Heart right ventricle (tissue), 16 donors: ENCODE results near the gene SEMA4B. TPM values are rescaled to one million over a fixed set of nuclear protein-coding genes. Genes with fewer than 3 reads are reported as not detected.
"Not testable (repeated sequence)": the region's sequence is repeated elsewhere in the genome, so short reads cannot be mapped to it uniquely, and the experiment has no call there.

ENCODE experiments used
- ATAC-seq, 8 donors: fragments of 200-7000 bp; cut with Tn5 transposase; one replicate each; pipeline ENCODE4 v1.9.1; 2020; ENCODE audit warnings: mild to moderate bottlenecking in 8 of 8, moderate library complexity in 8 of 8, moderate number of reproducible peaks in 1 of 8
- DNase-seq, 2 donors: peaks; one replicate each; pipeline ENCODE4 v3.0.0-alpha.2; 2020
- H3K27ac ChIP-seq, 10 donors: fragments of 200-600 bp; sonication (generic) in 2 of 10; one replicate each; pipeline versions ENCODE4 v1.5.0 to v1.8.0; 2020 to 2022; ENCODE audit warnings: mild to moderate bottlenecking in 3 of 10
- H3K27me3 ChIP-seq, 7 donors: fragments of 200-600 bp; one replicate each; pipeline ENCODE4 v1.8.0; 2021 to 2022; ENCODE audit warnings: mild to moderate bottlenecking in 2 of 7
- H3K36me3 ChIP-seq, 9 donors: fragments of 200-600 bp; sonication (generic) in 1 of 9; one replicate each; pipeline versions ENCODE4 v1.5.0 to v1.8.0; 2020 to 2022; ENCODE audit warnings: mild to moderate bottlenecking in 2 of 9
- H3K4me1 ChIP-seq, 9 donors: fragments of 200-600 bp; sonication (generic) in 1 of 9; one replicate each; pipeline versions ENCODE4 v1.5.0 to v1.8.0; 2020 to 2022; ENCODE audit warnings: mild to moderate bottlenecking in 4 of 9
- H3K4me3 ChIP-seq, 10 donors: fragments of 200-600 bp; sonication (generic) in 2 of 10; one replicate each; pipeline versions ENCODE4 v1.5.0 to v1.8.0; 2020 to 2022; ENCODE audit warnings: mild to moderate bottlenecking in 7 of 10, moderate library complexity in 2 of 10
- H3K9me3 ChIP-seq, 11 donors: fragments of 200-600 bp in 10 of 11; sonication (generic) in 2 of 11; one replicate each; pipeline versions ENCODE4 v1.5.0 to v1.8.0; 2013 to 2022; ENCODE audit warnings: mild to moderate bottlenecking in 2 of 11, control low read depth in 1 of 11, moderate library complexity in 1 of 11
- CTCF ChIP-seq, 9 donors: fragments of 200-600 bp; sonication (generic) in 2 of 9; IDR thresholded peaks; one replicate each; pipeline versions ENCODE4 v1.5.0 to v1.8.0; 2021 to 2022; ENCODE audit warnings: antibody characterized with exemption in 9 of 9, mild to moderate bottlenecking in 5 of 9, moderate library complexity in 1 of 9
- WGBS, 2 donors: extraction: QIAGEN DNeasy Blood & Tissue Kit; methylation state at CpG; one replicate each; pipeline ENCODE4 v1.1.7; 2013; ENCODE audit warnings: inconsistent platforms in 1 of 2; 5-methylcytosine and 5-hydroxymethylcytosine counted together
- intact Hi-C, 10 donors: fragments of 100-400 bp; cut with DNase I; formaldehyde crosslinking; loops; one replicate each; pipeline versions ENCODE4 v1.11.1 to v1.14.2; 2022
- polyA plus RNA-seq, 2 donors: library from polyadenylated mRNA; stranded (reverse); fragments of 200-250 nt; gene quantifications; one replicate each; pipeline ENCODE4 v1.2.3, GENCODE V29; 2013
- total RNA-seq, 10 donors: library from RNA; stranded (reverse); fragmentation: NEBNext Ultra II Directional in 3 of 10; extraction: Animal tissue kit (Norgen Biotek cat#: 25700) in 3 of 10; gene quantifications; one replicate each; pipeline versions ENCODE4 v1.2.1 to v1.2.4, GENCODE V29; 2021 to 2023
- donor health status: Arrhythmogenic right ventricular cardiomyopathy.
- donor health status: ischemic (EF 13 %, LVEDD 7.1; RV severe dilation, severe dysfunction).
- donor health status: healthy with polysubstance abuse.
- donor health status: DM: no; HTN: yes; CAD: no.
- donor health status: DM: no; HTN: no; CAD: no.
- donor health status: ischemic (EF 25% LVEDD 6.9; RV normal size, moderate dysfunction).
- donor health status: ischemic (EF 25% LVEDD 5.7; RV mildly dilated, moderate dysfunction).
- donor health status: healthy.
- donor health status: DM: yes; HTN: yes; CAD: no.
- donor health status: Ischemic cardiomyopathy.
- donor health status: ischemic (EF 35%, LVEDD 5.7; RV mildly dilated, moderate dysfunction).
- donor health status: nonischemic (EF 11% LVEDD 7.7; RV severe dilation, severe dysfunction).
- donor health status: DM: yes; HTN: yes; CAD: no.
- donor health status: PGD.
- donor health status: ischemic (EF 29% LVEDD 5.4; RV normal size, mild dysfunction).
- donor health status: nonischemic (EF 23%, LVEDD 6.1; RV moderate dilation, normal function).

Gene SEMA4B
- total and polyA plus RNA-seq, 12 donors = 9.9 to 76.7 (median 18.4) TPM

GRCh38 chr15:90268415-90268814 lies 67.3 kb downstream of the SEMA4B start:
- 80 to 90% methylated on average over 1 of the region's 1 CpG for WGBS, 2 donors
- no peaks in the 10 kb centered on the region for H3K9me3 ChIP-seq
- no peaks in the 10 kb centered on the region for H3K27me3 ChIP-seq
- H3K4me1 ChIP-seq = peaks cover 15 to 79% (median 65%) of the 10 kb centered on the region in 9 donors
- H3K36me3 ChIP-seq = peaks cover 0 to 64% (median 21%) of the 10 kb centered on the region in 9 donors
- no peak for DNase-seq
- no peak overlapping the region for H3K4me3 ChIP-seq
- intact Hi-C loops = loop anchor here in 3 of 10 donors (2.0 to 5.0 kb wide), 2 partner anchors 36 kb away; partner anchors contain the start of genes CIB1 (in 3 of the 3) and GDPGP1 (in 2 of the 3)
- ATAC-seq = no peak
- TF ChIP-seq CTCF (IDR thresholded peaks at IDR 0.05) = no peak
- no peak overlapping the region for H3K27ac ChIP-seq

DNA sequence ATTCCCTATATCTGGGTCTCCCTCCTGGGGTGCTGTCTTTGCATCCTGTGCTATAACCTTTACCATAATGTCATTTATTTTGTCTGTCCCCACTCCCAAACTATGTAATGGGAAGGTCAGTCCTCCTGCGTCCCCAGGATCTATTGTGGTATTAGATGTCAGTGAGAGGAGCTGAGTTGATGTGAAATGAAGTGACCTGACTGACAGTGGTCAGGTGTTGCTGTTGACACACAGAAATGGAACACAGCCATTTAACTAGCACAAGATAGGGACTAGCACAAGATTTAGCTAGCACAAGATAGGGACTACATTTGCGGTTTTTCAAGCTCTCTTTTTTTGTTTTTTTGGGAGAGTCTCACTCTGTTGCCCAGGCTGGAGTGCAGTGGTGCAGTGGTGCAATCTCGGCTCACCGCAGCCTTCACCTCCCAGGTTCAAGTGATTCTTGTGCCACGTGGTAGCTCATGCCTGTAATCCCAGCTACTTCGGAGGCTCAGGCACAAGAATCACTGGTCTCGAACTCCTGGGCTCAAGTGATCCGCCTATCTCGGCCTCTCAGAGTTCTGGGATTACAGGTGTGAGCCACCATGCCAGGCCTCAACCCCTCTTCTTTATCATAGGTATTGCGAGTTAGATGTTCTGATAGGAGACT lies 69.5 kb downstream of the SEMA4B start:
- no peaks in the 10 kb centered on the region for H3K9me3 ChIP-seq
- peaks cover 15 to 67% (median 57%) of the 10 kb centered on the region in 9 donors for H3K4me1 ChIP-seq
- TF ChIP-seq CTCF (IDR thresholded peaks at IDR 0.05) = no peak
- peaks cover 0 to 84% (median 21%) of the 10 kb centered on the region in 9 donors for H3K36me3 ChIP-seq
- no peak for ATAC-seq
- peak overlapping the region in 3 of 10 donors; percentile 22 to 49 (median 31) for H3K27ac ChIP-seq
- intact Hi-C loops = no loop called here
- no peak overlapping the region for H3K4me3 ChIP-seq
- WGBS, 2 donors = 82 to 83% methylated on average over 10 of the region's 10 CpGs
- H3K27me3 ChIP-seq = no peaks in the 10 kb centered on the region
- no peak for DNase-seq

- H3K36me3 ChIP-seq = peaks cover 0 to 91% (median 21%) of the 10 kb centered on the region in 9 donors
- WGBS, 2 donors = 40 to 44% methylated on average over 7 of the region's 7 CpGs
- no peak for DNase-seq
- peak overlapping the region in 7 of 10 donors; percentile 5 to 49 (median 29) for H3K27ac ChIP-seq
- no peaks in the 10 kb centered on the region for H3K9me3 ChIP-seq
- peak in 5 of 8 donors; percentile 40 to 63 (median 42) for ATAC-seq
- no peak overlapping the region for H3K4me3 ChIP-seq
- no peak for TF ChIP-seq CTCF (IDR thresholded peaks at IDR 0.05)
- peaks cover 14 to 64% (median 55%) of the 10 kb centered on the region in 9 donors for H3K4me1 ChIP-seq
- intact Hi-C loops = no loop called here
- H3K27me3 ChIP-seq = no peaks in the 10 kb centered on the region
Measured at GRCh38 chr15:90271459-90272166, 70.5 kb downstream of the SEMA4B start.

DNA sequence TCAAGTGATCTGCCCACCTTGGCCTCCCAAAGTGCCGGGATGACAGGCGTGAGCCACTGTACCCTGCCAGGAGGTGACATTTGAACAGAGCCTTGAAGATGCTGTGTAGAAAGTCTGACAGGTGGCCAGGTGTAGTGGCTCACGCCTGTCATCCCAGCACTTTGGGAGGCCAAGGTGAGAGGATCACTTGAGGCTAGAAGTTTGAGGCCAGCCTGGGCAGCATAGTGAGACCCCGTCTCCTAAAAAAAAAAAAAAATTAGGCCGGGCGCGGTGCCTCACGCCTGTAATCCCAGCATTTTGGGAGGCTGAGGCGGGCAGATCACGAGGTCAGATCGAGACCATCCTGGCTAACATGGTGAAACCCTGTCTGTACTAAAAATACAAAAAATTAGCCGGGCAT lies 77.3 kb downstream of the SEMA4B start:
- intact Hi-C loops, DNase-seq, H3K27me3 ChIP-seq, H3K9me3 ChIP-seq, ATAC-seq, H3K27ac ChIP-seq, H3K4me3 ChIP-seq, H3K4me1 ChIP-seq: not testable (repeated sequence)
- WGBS, 2 donors = 96 to 99% methylated on average over 12 of the region's 12 CpGs
- H3K36me3 ChIP-seq = peaks cover 0 to 35% (median 4%) of the 10 kb centered on the region in 9 donors

Other genes starting within 250 kb of the SEMA4B start
- 10 to 100 TPM in 1 of 10 donors, 1 to 10 TPM in 9; 2.8 to 19.8 (median 3.9) TPM for gene ZNF710, start 200.0 kb upstream of the SEMA4B start, total RNA-seq
- 10 to 100 TPM in 1 of 2 donors, 1 to 10 TPM in 1; 3.3 to 11.0 TPM for gene ZNF710, start 200.0 kb upstream of the SEMA4B start, polyA plus RNA-seq
- gene IDH2, start 98.9 kb upstream of the SEMA4B start, total RNA-seq = 1,000 to 10,000 TPM in 4 of 10 donors, 100 to 1,000 TPM in 6; 731 to 1,135 (median 971) TPM
- gene IDH2, start 98.9 kb upstream of the SEMA4B start, polyA plus RNA-seq = 100 to 1,000 TPM; 279 to 401 TPM
- gene CIB1, start 32.6 kb downstream of the SEMA4B start, total RNA-seq = 10 to 100 TPM; 70.5 to 95.6 (median 77.7) TPM
- 100 to 1,000 TPM in 1 of 2 donors, 10 to 100 TPM in 1; 80.2 to 144 TPM for gene CIB1, start 32.6 kb downstream of the SEMA4B start, polyA plus RNA-seq
- 10 to 100 TPM; 11.4 to 16.3 (median 13.0) TPM for gene GDPGP1, start 32.9 kb downstream of the SEMA4B start, total RNA-seq
- gene GDPGP1, start 32.9 kb downstream of the SEMA4B start, polyA plus RNA-seq = 1 to 10 TPM; 3.0 to 4.9 TPM
- under 1 TPM in 6 of 10 donors, not detected in 4; 0.19 to 0.78 (median 0.24) TPM for gene TTLL13, start 48.2 kb downstream of the SEMA4B start, total RNA-seq
- under 1 TPM; 0.09 to 0.44 TPM for gene TTLL13, start 48.2 kb downstream of the SEMA4B start, polyA plus RNA-seq
- gene NGRN, start 64.3 kb downstream of the SEMA4B start, total RNA-seq = 100 to 1,000 TPM; 109 to 139 (median 119) TPM
- 100 to 1,000 TPM in 1 of 2 donors, 10 to 100 TPM in 1; 56.5 to 119 TPM for gene NGRN, start 64.3 kb downstream of the SEMA4B start, polyA plus RNA-seq
- 10 to 100 TPM in 2 of 10 donors, 1 to 10 TPM in 8; 2.2 to 19.6 (median 7.0) TPM for gene ZNF774, start 151.0 kb downstream of the SEMA4B start, total RNA-seq
- gene ZNF774, start 151.0 kb downstream of the SEMA4B start, polyA plus RNA-seq = 1 to 10 TPM; 2.8 to 4.2 TPM
- 10 to 100 TPM; 28.6 to 81.7 (median 35.0) TPM for gene IQGAP1, start 186.9 kb downstream of the SEMA4B start, total RNA-seq
- 10 to 100 TPM; 29.5 to 41.7 TPM for gene IQGAP1, start 186.9 kb downstream of the SEMA4B start, polyA plus RNA-seq